Ishikawa (cell line): ENCODE measurements around the gene RELL1.

ENCODE experiments used
- CEBPB ChIP-seq: IDR thresholded peaks from 2 replicates; pipeline ENCODE4 v1.6.1; 2012
- CREB1 ChIP-seq: IDR thresholded peaks from 2 replicates; pipeline ENCODE4 v1.6.1; 2012; ENCODE audit warnings: low read depth
- EGR1 ChIP-seq: IDR thresholded peaks from 2 replicates; pipeline ENCODE4 v1.6.1; 2012
- EP300 ChIP-seq: IDR thresholded peaks from 2 replicates; pipeline ENCODE4 v1.6.1; 2012; ENCODE audit warnings: borderline replicate concordance
- FOXM1 ChIP-seq: IDR thresholded peaks from 2 replicates; pipeline ENCODE4 v1.6.1; 2012; ENCODE audit warnings: low read depth, borderline replicate concordance
- MAX ChIP-seq: IDR thresholded peaks from 2 replicates; pipeline ENCODE4 v1.6.1; 2012
- NFIC ChIP-seq: IDR thresholded peaks from 2 replicates; pipeline ENCODE4 v1.6.1; 2012
- RAD21 ChIP-seq: IDR thresholded peaks from 2 replicates; pipeline ENCODE4 v1.6.1; 2012; ENCODE audit warnings: low read depth
- REST ChIP-seq: IDR thresholded peaks from 2 replicates; pipeline ENCODE4 v1.6.1; 2012; ENCODE audit warnings: low read depth, mild to moderate bottlenecking
- TAF1 ChIP-seq: IDR thresholded peaks from 2 replicates; pipeline ENCODE4 v1.6.1; 2012; ENCODE audit warnings: low read depth, mild to moderate bottlenecking
- TCF12 ChIP-seq: IDR thresholded peaks from 2 replicates; pipeline ENCODE4 v1.6.1; 2012; ENCODE audit warnings: low read depth
- TEAD4 ChIP-seq: IDR thresholded peaks from 2 replicates; pipeline ENCODE4 v1.6.1; 2012
- USF1 ChIP-seq: IDR thresholded peaks from 2 replicates; pipeline ENCODE4 v1.6.1; 2012
- YY1 ChIP-seq: IDR thresholded peaks from 2 replicates; pipeline ENCODE4 v1.6.1; 2012; ENCODE audit warnings: low read depth
- ZBTB7A ChIP-seq: IDR thresholded peaks from 2 replicates; pipeline ENCODE4 v1.6.1; 2012; ENCODE audit warnings: low read depth

The RELL1 gene

GRCh38 chr4:37597034-37597433, 89.1 kb downstream of the RELL1 start:
- TF ChIP-seq TEAD4 (no peak), TAF1 (no peak), MAX (no peak), EGR1 (no peak), YY1 (no peak), USF1 (no peak), EP300 (no peak), CEBPB (no peak), ZBTB7A (no peak), RAD21 (no peak), TCF12 (no peak), NFIC (no peak), REST (no peak), FOXM1 (no peak), CREB1 (no peak)

GRCh38 chr4:37595875-37596680, 90.1 kb downstream of the RELL1 start:
- TF ChIP-seq TAF1 (no peak), FOXM1 (no peak), CREB1 (no peak), USF1 (no peak), NFIC (no peak), TEAD4 (no peak), REST (no peak), ZBTB7A (no peak), RAD21 (no peak), EGR1 (no peak), MAX (no peak), CEBPB (no peak), EP300 (no peak), TCF12 (no peak), YY1 (no peak)

- no peak for TF ChIP-seq YY1
Measured at GRCh38 chr4:37594099-37594498, 92.1 kb downstream of the RELL1 start.

- no peak for TF ChIP-seq NFIC
Measured at GRCh38 chr4:37591349-37591748, 94.8 kb downstream of the RELL1 start.

GRCh38 chr4:37590016-37590415, 96.2 kb downstream of the RELL1 start:
- no peak for TF ChIP-seq EP300
- no peak for TF ChIP-seq MAX
- no peak for TF ChIP-seq TAF1
- TF ChIP-seq CEBPB, result no peak
- no peak for TF ChIP-seq EGR1

GRCh38 chr4:37588150-37588549, 98.0 kb downstream of the RELL1 start:
- TF ChIP-seq RAD21 (no peak), NFIC (no peak), CEBPB (no peak), TCF12 (no peak), USF1 (no peak), FOXM1 (no peak), YY1 (no peak), TAF1 (no peak), EP300 (no peak), CREB1 (no peak), ZBTB7A (no peak), REST (no peak), MAX (no peak), TEAD4 (no peak), EGR1 (no peak)
